ENCODE measurements around the gene FCRLB.

The FCRLB gene

GRCh38 chr1:161735837-161736236 lies 14.5 kb downstream of the FCRLB start:
- TF ChIP-seq, protein P1, sequence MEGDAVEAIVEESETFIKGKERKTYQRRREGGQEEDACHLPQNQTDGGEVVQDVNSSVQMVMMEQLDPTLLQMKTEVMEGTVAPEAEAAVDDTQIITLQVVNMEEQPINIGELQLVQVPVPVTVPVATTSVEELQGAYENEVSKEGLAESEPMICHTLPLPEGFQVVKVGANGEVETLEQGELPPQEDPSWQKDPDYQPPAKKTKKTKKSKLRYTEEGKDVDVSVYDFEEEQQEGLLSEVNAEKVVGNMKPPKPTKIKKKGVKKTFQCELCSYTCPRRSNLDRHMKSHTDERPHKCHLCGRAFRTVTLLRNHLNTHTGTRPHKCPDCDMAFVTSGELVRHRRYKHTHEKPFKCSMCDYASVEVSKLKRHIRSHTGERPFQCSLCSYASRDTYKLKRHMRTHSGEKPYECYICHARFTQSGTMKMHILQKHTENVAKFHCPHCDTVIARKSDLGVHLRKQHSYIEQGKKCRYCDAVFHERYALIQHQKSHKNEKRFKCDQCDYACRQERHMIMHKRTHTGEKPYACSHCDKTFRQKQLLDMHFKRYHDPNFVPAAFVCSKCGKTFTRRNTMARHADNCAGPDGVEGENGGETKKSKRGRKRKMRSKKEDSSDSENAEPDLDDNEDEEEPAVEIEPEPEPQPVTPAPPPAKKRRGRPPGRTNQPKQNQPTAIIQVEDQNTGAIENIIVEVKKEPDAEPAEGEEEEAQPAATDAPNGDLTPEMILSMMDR (IDR thresholded peaks at IDR 0.05; ENCODE audit: unreplicated experiment in 3 of 3): no peak
- Mint-ChIP-seq H3K36me3 (ENCODE audit: low read depth) (no peaks in the 10 kb centered on the region), H3K9me3 (no peaks in the 10 kb centered on the region), H3K27ac (no peak overlapping the region), H3K4me3 (no peak overlapping the region), H3K4me1 (peaks cover 5% of the 10 kb centered on the region), H3K27me3 (ENCODE audit: low read depth) (peaks cover 17% of the 10 kb centered on the region)

DNA sequence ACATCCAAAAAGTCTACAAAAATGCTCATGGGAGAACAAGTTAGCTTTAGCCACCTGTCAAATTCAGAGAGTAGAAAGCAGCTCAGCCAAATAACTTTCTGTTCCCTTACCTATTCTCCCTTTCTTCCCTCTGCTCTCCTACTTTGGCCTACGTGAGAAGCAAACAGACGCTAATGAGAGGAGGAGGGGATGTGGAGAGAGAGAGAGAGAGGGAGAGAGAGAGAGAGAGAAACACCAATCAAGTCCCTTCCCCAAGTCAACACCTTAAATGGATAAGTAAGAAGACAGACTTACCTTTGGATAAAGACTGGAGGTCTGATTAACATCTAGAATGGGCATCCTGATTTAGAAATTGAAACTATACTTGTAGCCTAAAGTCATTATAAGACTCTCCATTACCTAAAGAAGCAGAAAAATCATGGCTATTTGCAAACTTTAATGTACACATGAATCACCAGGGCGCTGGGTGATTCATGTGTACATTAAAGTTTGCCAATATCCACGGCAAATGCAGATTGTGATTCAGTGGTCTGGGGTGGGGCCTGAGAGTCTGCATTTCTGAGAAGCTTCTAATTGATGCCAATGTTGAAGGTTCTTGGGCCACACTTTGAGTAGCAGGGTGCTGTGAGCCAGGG lies 15.1 kb downstream of the FCRLB start:
- peaks cover 5% of the 10 kb centered on the region for H3K4me1 Mint-ChIP-seq

DNA sequence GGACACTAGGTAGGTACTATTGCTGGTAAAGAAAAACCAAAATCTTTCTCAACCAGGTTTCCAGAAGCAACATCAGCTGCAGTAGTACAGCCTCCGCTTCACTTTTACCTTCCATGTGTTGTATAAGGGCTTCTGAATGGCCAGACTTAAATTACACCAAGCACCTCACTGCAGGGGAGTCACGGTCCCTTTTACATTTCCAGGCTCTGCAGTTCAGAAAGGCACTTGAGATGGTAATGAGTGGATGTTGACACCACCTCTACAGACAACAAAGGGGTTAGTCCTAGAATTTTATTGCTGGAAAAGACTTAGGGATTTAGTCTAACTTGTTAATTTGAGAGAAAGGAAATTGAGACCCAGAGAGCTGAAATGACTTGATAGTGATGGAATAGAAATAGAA lies 16.3 kb downstream of the FCRLB start:
- Mint-ChIP-seq H3K36me3 (ENCODE audit: low read depth) (no peaks in the 10 kb centered on the region), H3K4me3 (no peak overlapping the region), H3K27ac (no peak overlapping the region), H3K9me3 (no peaks in the 10 kb centered on the region), H3K27me3 (ENCODE audit: low read depth) (peaks cover 12% of the 10 kb centered on the region), H3K4me1 (peaks cover 5% of the 10 kb centered on the region)
- TF ChIP-seq, protein P1 (IDR thresholded peaks at IDR 0.05; ENCODE audit: unreplicated experiment in 3 of 3): no peak

More for the DNA sequence above, 15.1 kb downstream of the FCRLB start:
- Mint-ChIP-seq H3K4me3 (no peak overlapping the region), H3K9me3 (no peaks in the 10 kb centered on the region), H3K27me3 (ENCODE audit: low read depth) (peaks cover 12% of the 10 kb centered on the region), H3K27ac (no peak overlapping the region), H3K36me3 (ENCODE audit: low read depth) (no peaks in the 10 kb centered on the region)
- TF ChIP-seq, protein P1 (IDR thresholded peaks at IDR 0.05; ENCODE audit: unreplicated experiment in 3 of 3): no peak

DNA sequence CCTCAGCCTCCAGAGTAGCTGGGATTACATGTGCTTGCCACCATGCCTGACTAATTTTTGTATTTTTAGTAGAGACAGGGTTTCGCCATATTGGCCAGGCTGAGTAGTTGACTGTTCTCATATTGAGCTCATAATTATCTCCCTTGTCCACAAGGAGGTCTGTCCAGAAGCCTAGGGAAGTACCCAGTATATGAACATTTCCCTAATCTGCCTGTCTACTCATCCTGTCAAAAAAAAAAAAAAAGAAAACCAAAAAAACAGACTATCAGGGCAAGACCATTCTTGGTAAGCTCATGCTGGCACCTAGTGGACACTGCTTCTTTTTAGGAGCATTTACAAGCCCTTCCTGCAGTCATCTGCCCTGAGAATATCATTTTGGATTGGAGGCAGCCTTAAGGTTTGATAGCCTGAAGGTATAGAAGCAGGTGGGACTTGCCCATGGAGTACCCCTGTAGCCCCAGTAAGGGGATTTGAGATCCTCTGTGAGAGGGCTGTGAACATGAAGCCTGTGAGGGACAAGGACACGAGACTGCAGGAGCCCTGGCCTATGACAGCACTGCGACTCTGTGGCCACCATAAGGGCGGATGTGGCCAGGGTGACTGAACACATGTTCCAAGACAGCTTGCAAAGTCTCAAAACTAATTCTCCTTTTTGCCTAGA lies 17.4 kb downstream of the FCRLB start:
- no peaks in the 10 kb centered on the region for H3K9me3 Mint-ChIP-seq
- no peak overlapping the region for H3K27ac Mint-ChIP-seq
- H3K27me3 Mint-ChIP-seq (ENCODE audit: low read depth): peaks cover 16% of the 10 kb centered on the region

DNA sequence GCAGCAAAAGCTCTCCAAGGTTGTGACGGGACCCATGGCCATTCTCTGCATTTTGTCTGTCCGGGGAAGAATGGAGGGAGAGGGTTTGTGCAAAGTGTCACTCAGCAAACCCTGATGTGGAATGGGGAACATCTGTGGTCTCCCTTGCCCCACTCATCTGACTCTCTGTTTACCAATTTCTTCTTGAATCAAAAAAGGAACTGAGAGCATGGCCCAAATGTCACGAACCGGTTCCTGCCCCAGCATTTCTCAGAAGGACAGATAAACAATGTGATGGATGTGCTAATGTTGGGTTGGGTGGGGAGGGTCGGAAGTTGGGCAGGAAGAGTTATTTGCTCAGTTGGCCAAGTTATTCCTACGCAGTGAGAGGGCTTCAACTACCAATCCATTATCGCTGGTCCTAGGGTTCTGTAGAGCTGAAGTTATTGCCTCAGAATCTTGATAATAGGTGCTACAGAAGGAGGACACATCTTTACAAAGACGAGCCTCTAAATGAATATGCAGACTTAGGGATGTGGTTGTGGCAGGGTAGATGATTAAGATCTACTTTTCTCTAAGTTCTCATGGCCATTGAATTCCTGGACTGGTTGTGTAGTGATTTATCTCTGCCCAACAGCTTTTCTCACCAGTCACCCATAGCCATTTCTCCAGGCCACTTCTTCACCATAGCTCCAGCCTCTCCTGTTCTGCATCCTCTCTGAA lies 18.7 kb downstream of the FCRLB start:
- Mint-ChIP-seq H3K36me3 (ENCODE audit: low read depth) (no peaks in the 10 kb centered on the region), H3K27ac (no peak overlapping the region), H3K4me1 (peaks cover 5% of the 10 kb centered on the region), H3K4me3 (no peak overlapping the region), H3K27me3 (ENCODE audit: low read depth) (peaks cover 20% of the 10 kb centered on the region), H3K9me3 (no peaks in the 10 kb centered on the region)
- TF ChIP-seq, protein P1 (IDR thresholded peaks at IDR 0.05; ENCODE audit: unreplicated experiment in 3 of 3): no peak

More for the DNA sequence above, 17.4 kb downstream of the FCRLB start:
- TF ChIP-seq, protein P1 (IDR thresholded peaks at IDR 0.05; ENCODE audit: unreplicated experiment in 3 of 3): peak; percentile 26 to 48 (median 29)
- peaks cover 5% of the 10 kb centered on the region for H3K4me1 Mint-ChIP-seq
- H3K36me3 Mint-ChIP-seq (ENCODE audit: low read depth): no peaks in the 10 kb centered on the region
- H3K4me3 Mint-ChIP-seq: no peak overlapping the region
